Erythroblast (primary cell): ENCODE measurements around the gene ZNF521.

Experiments used
- GATA1 ChIP-seq: IDR thresholded peaks from 2 replicates; pipeline ENCODE4 v1.6.1; 2011; ENCODE audit warnings: low read depth, mild to moderate bottlenecking, control low read depth, low read length, moderate library complexity
- POLR2A ChIP-seq: IDR thresholded peaks from 2 replicates; pipeline ENCODE4 v1.6.1; 2011; ENCODE audit warnings: mild to moderate bottlenecking, low read length

DNA sequence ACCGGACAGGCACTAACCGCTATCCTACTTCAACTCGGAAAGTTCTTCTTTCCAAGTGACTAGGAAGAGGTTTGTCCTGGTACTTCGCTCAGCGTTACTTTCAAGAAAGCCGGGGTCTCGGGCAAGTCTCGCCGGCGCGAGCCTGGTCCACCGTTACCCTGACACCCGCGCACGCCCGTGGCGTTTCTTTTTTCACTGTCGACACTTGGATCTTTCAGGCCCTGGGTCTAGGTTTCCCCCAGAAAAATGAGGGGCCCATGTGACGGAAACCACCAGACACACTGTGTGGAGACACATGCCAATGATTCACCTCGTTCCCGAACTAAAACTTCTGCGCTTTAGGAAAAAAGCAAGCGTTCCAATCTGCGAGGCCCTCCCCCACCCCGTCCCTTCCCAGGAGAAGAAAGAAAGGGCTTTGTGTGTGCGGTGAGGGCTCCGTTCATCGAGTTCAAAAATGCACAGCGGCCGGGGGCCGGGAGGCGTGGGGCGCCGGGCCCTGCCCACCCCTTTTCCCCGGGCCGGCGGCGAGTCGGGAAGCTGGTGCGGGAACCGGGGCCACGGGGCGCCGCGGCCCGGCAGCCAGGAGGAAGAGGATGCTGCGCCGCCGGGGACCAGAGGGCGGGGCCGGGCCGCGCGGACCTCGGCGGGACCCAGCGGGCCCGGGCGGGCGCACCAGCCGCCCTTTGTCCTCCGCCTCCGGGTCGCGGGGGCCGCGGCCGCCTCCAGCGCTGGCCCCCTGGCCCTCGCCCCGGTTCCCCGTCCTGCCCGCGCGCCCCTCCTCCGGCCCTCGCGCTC lies 2.6 kb downstream of the ZNF521 start:
- TF ChIP-seq POLR2A, result no peak
- TF ChIP-seq GATA1, result no peak
